ENCODE measurements around the gene TBC1D2B.

TBC1D2B gene

DNA sequence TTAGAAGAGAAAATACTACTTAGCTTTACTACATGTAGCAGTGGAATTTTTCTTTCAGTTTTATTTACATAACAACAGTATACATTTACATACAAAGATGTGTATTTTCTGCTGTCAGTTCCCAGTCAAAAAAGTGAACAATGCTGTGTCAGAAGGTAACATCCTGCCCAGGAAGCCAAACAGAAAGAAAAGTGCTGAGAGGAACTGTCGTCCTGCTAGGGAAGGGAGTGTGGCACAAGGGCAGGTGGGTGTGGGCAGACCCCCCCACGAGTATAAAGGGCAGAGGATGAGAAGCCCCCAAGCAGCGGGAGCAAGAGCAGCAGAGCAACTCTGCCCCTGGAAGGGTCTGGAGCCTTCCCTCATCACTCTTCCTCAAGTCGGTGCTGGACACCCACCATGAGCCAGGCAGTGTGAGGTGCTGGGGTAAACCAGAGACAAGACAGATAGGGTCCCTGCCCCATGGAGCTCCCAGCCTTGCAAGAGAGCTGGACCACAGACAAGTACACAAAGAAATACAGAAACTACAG, 39.7 kb downstream of the TBC1D2B start:
- TF ChIP-seq, protein P1, sequence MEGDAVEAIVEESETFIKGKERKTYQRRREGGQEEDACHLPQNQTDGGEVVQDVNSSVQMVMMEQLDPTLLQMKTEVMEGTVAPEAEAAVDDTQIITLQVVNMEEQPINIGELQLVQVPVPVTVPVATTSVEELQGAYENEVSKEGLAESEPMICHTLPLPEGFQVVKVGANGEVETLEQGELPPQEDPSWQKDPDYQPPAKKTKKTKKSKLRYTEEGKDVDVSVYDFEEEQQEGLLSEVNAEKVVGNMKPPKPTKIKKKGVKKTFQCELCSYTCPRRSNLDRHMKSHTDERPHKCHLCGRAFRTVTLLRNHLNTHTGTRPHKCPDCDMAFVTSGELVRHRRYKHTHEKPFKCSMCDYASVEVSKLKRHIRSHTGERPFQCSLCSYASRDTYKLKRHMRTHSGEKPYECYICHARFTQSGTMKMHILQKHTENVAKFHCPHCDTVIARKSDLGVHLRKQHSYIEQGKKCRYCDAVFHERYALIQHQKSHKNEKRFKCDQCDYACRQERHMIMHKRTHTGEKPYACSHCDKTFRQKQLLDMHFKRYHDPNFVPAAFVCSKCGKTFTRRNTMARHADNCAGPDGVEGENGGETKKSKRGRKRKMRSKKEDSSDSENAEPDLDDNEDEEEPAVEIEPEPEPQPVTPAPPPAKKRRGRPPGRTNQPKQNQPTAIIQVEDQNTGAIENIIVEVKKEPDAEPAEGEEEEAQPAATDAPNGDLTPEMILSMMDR (conservative IDR thresholded peaks at IDR 0.05; ENCODE audit: low read depth, low read length) = no peak
- no peak overlapping the region for H3K4me3 ChIP-seq (ENCODE audit: low read length)
- DNase-seq (ENCODE audit: low read depth) = no peak

DNA sequence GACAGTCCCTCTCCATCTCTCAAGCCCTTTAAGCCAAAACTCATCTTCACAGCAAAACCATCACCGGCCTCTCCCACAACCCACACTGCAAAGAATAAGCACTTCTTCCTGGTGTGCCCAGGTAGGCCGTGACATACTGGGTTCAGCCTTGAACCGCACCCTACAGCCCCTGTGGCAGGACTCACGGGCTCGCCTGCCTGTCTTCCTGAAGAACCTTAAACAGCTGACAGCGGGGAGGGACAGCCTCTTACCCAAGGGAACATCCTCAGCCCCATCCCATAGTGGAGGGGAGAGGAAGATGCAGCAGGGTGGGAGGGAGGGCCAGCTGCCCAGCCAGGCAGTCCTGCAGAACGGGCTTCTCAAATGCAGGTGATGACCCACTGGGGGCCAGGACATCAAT, 40.2 kb downstream of the TBC1D2B start:
- TF ChIP-seq, protein P1 (conservative IDR thresholded peaks at IDR 0.05; ENCODE audit: low read depth, low read length) = no peak
- H3K4me3 ChIP-seq (ENCODE audit: low read length) = no peak overlapping the region
- DNase-seq (ENCODE audit: low read depth) = no peak

DNA sequence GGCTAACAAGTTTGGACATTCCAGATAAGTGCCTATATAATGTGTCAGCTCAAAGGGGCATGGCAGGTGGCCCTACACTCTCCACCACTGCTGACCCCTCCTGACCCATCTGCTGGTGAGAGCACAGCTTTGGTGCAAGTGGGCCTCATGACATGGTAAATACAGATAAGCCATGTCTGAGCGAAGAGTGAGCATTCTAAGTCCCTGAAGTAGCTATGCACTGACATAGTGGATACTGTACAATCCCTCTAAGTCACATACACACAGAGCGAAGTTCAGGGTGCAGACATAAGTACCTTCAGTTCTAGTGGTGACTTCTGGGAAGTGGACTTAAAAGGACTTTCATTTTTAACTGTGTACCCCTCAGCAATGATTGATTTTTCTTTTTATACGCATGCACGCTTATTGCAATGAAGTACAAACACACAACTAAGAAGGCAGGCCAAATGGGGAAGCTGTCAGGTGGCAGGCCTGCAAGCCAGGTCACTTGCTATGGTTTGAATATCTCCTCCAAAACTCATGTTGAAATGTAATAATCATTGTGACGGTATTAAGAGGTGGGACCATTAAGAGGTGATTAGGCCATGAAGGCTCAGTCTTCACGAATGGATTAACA, 41.5 kb downstream of the TBC1D2B start:
- DNase-seq (ENCODE audit: low read depth) = no peak
- no peak overlapping the region for H3K4me3 ChIP-seq (ENCODE audit: low read length)
- TF ChIP-seq, protein P1 (conservative IDR thresholded peaks at IDR 0.05; ENCODE audit: low read depth, low read length) = no peak

DNA sequence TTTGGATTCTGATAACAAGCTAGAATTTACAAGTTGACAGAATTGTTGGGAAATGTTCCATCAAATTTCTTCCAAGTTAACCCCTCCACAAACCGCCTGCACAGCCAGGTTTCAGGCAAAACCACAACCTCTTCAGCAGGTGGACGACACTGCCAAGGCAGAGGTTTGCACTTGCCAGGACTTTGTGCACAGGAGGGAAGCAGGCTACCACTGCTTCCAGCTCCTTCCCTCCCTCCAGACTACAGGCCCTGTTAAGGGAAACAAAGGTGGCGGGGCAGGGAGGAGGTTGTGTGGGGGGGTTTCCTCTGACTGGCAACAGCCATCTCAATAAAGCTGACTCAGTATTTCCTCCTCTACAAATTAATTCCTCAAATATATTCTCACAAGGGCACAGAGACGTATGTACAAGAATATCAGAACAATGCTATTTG, 42.2 kb downstream of the TBC1D2B start:
- TF ChIP-seq, protein P1 (conservative IDR thresholded peaks at IDR 0.05; ENCODE audit: low read depth, low read length) = no peak
- DNase-seq (ENCODE audit: low read depth) = no peak
- H3K4me3 ChIP-seq (ENCODE audit: low read length) = no peak overlapping the region

DNA sequence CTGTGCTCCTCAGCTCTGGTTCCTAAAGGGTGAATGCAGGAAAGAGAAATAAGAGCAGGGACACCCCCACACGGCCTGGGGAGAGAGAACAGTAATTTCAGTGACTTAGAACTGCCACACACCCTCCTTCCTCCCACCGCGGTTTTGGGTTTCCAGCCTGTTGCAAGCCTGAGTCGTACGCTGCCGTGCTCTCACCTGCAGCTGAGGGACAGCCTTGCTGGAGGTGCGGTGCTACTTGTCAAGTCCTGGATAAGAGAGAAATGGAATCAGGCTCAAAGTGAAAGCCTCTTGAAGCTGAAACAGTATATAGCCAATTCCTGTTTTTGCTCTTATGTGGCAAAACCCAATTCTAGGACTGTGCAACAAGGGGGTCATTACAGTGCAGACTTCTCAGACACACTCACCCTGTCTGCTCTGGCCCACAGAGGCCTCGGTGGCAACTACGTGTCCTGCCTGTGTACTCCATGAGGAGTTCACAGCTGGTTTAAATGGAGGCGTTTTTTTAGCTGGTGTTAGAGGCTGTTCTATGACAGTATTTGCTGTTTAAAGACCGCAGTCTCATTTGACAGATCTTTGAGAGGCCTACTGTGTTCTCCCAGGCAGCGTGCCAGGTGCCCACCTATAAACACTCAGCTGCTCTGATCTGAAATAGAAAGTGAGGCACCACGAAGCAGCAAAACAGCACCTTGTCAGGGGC, 42.9 kb downstream of the TBC1D2B start:
- TF ChIP-seq, protein P1 (conservative IDR thresholded peaks at IDR 0.05; ENCODE audit: low read depth, low read length) = no peak
- H3K4me3 ChIP-seq (ENCODE audit: low read length) = no peak overlapping the region
- no peak for DNase-seq (ENCODE audit: low read depth)

DNA sequence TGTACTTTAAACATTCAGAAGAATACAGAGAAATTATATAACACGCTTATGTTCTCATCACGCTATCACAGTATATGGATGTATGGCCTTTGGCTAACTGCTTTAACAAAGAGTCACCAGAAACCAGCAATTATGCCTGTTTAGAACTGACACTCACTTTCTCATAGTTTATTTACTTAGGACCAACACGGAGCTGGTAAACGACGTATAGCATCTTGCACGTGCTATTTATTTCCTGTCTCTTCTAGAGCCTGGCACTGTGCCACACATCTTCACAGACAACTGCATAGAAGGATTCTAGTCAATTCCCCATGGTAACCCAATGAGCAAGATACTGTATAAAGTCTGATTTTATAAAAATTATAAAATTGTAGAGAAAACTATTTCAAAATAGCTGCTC, 43.6 kb downstream of the TBC1D2B start:
- TF ChIP-seq, protein P1 (conservative IDR thresholded peaks at IDR 0.05; ENCODE audit: low read depth, low read length) = no peak
- H3K4me3 ChIP-seq (ENCODE audit: low read length) = no peak overlapping the region
- no peak for DNase-seq (ENCODE audit: low read depth)

DNA sequence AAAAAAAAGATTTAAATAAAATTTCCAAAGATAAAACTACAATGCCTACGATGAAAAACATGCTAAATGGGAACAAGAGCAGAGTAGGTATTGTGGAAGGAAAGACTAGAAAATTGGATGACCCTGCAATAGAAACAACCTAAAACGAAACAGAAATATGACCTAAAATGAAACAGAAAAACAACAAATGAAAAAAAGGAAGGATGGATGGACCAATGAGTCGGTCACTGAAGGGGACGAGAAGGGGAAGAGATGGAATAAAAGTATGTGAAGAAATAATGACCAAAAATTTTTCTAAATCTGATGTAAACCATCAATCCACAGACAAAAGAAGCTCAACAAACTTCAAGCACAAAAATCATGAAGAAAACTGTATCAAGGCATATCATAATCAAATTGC, 44.8 kb downstream of the TBC1D2B start:
- no peak for DNase-seq (ENCODE audit: low read depth)
- no peak overlapping the region for H3K4me3 ChIP-seq (ENCODE audit: low read length)
- TF ChIP-seq, protein P1 (conservative IDR thresholded peaks at IDR 0.05; ENCODE audit: low read depth, low read length) = no peak

Data from retinal pigment epithelial cell (primary cell).